H1 (cell line): ENCODE data around the gene ZNF511. TPM values are rescaled to one million over a fixed set of nuclear protein-coding genes. Genes with fewer than 3 reads are reported as not detected.

Source experiments
- BCL11A ChIP-seq, 2 experiments: IDR thresholded peaks; one replicate each; pipeline ENCODE4 v1.6.1; 2011; ENCODE audit warnings: low read depth in 2 of 2, low read length in 2 of 2, mild to moderate bottlenecking in 2 of 2
- HDAC6 ChIP-seq: IDR thresholded peaks from one replicate; pipeline ENCODE4 v1.7.1; 2012; ENCODE audit warnings: low read depth, mild to moderate bottlenecking, inconsistent platforms, low read length, moderate library complexity
- RAD21 ChIP-seq, 2 experiments: IDR thresholded peaks in 1 of 2; conservative IDR thresholded peaks in 1 of 2; 2 replicates each; pipeline ENCODE4 v1.6.1; 2011; ENCODE audit warnings: low read depth in 2 of 2, low read length in 2 of 2, improper control_type of control experiment in 1 of 2, inconsistent platforms in 1 of 2, mild to moderate bottlenecking in 1 of 2, moderate library complexity in 1 of 2
- SIX5 ChIP-seq: IDR thresholded peaks from 2 replicates; pipeline ENCODE4 v1.6.1; 2011; ENCODE audit warnings: mild to moderate bottlenecking, low read depth, low read length
- SP4 ChIP-seq: IDR thresholded peaks from 2 replicates; pipeline ENCODE4 v1.6.1; 2012; ENCODE audit warnings: low read length, inconsistent platforms
- polyA plus RNA-seq, 7 experiments: library from polyadenylated mRNA; depleted of rRNA in 3 of 7; stranded (reverse) in 5 of 7; unstranded in 2 of 7; fragments of >200 nt in 5 of 7; fragments of 200-250 nt in 2 of 7; gene quantifications; 1 replicate in 5 of 7; 2 replicates in 1 of 7; 4 replicates in 1 of 7; pipeline versions ENCODE4 v1.2.1 to v1.2.3, GENCODE V29; 2011 to 2013; ENCODE audit warnings: missing spikeins in 2 of 7, mixed read lengths in 2 of 7
- total RNA-seq: library from RNA; stranded (reverse); fragmentation: NEBNext Ultra II Directional; extraction: Animal tissue kit (Norgen Biotek cat#: 25700); gene quantifications from 2 replicates; pipeline ENCODE4 v1.2.1, GENCODE V29; 2021
- TF ChIP-seq, protein P1 (sequence below): IDR thresholded peaks from 2 replicates; pipeline ENCODE4 v1.6.1; 2012; ENCODE audit warnings: inconsistent platforms

The ZNF511 gene
- total and polyA plus RNA-seq, 2 of the 8 experiments (the other 6 are each of a cell fraction or from before 2014, with no cell fraction given): 55.4 to 71.7 TPM

DNA sequence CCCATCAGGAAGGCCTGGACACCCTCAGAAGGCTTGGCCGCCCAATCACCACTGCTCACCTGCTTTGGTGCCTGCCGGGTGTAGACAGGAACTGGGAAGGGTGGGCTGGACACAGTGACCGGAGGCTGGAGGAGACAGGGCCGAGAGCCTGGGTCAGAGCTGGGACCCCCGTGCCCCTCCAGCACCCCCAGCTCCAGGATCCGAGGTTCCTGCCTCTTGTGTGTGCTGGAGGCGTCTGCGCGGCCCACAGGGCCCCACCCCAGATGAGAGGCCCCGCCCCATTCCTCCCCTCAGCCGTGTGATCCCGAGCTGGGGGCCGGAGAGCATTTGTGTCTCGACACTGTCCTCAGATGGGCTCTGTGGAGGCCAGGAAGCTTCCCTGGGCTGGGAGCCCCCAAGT is 41.4 kb upstream of the ZNF511 start (continued):
- TF ChIP-seq BCL11A (IDR thresholded peaks at IDR 0.05; ENCODE audit: low read depth in 2 of 2, low read length in 2 of 2): no peak
- no peak for TF ChIP-seq SP4
- TF ChIP-seq, protein P1, sequence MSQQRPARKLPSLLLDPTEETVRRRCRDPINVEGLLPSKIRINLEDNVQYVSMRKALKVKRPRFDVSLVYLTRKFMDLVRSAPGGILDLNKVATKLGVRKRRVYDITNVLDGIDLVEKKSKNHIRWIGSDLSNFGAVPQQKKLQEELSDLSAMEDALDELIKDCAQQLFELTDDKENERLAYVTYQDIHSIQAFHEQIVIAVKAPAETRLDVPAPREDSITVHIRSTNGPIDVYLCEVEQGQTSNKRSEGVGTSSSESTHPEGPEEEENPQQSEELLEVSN: no peak
- TF ChIP-seq RAD21 (IDR thresholded peaks at IDR 0.05 in 1 of 2, conservative IDR thresholded peaks at IDR 0.05 in 1 of 2; ENCODE audit: low read depth in 2 of 2, low read length in 2 of 2): no peak
- no peak for TF ChIP-seq SIX5
- TF ChIP-seq HDAC6: no peak
